CD4-positive, alpha-beta T cell (primary cell): ENCODE results near the gene ADGRG1. TPM values are rescaled to one million over a fixed set of nuclear protein-coding genes. Genes with fewer than 3 reads are reported as not detected.

Experiments used
- ATAC-seq: fragments of 200-7000 bp; cut with Tn5 transposase; one replicate; pipeline ENCODE4 v1.10.0; 2022; ENCODE audit warnings: mild to moderate bottlenecking; ENCODE audit not compliant: poor library complexity
- CTCF ChIA-PET: fragments of 350-600 bp; sonication (Branson Sonifier 250); formaldehyde crosslinking; loops from one replicate; lab custom pipeline; 2021; ENCODE audit warnings: antibody characterized with exemption, inconsistent platforms; lab: Charles Lee
- POLR2A ChIA-PET: fragments of 350-600 bp; sonication (Branson Sonifier 250); formaldehyde crosslinking; loops from one replicate; lab custom pipeline; 2021; ENCODE audit warnings: antibody characterized with exemption, inconsistent platforms; lab: Charles Lee
- DNase-seq, 14 experiments: peaks; one replicate each; pipeline ENCODE4 v3.0.0-alpha.2; 2013 to 2020; ENCODE audit warnings: mixed read lengths in 2 of 14
- H3K27ac ChIP-seq, 2 donors: one replicate each; pipeline versions ENCODE4 v1.5.1 to v1.7.0; 2013; ENCODE audit warnings: low read length in 2 of 2, low read depth in 1 of 2, mild to moderate bottlenecking in 1 of 2
- H3K27me3 ChIP-seq, 2 experiments: 1 replicate in 1 of 2; 2 replicates in 1 of 2; pipeline versions ENCODE4 v1.6.1 to v1.7.0; 2013; ENCODE audit warnings: low read length in 2 of 2, control low read depth in 1 of 2, mild to moderate bottlenecking in 1 of 2, moderate library complexity in 1 of 2; ENCODE audit not compliant: insufficient read depth in 2 of 2, control insufficient read depth in 1 of 2
- H3K36me3 ChIP-seq: one replicate; pipeline ENCODE4 v1.6.1; 2013; ENCODE audit warnings: low read length, control low read depth; ENCODE audit not compliant: insufficient read depth
- H3K4me1 ChIP-seq: one replicate; pipeline ENCODE4 v1.6.1; 2013; ENCODE audit warnings: low read length, control low read depth; ENCODE audit not compliant: insufficient read depth
- H3K4me3 ChIP-seq: one replicate; pipeline ENCODE4 v1.5.1; 2013; ENCODE audit warnings: mild to moderate bottlenecking, low read length, moderate library complexity
- H3K9me3 ChIP-seq, 2 experiments: 1 replicate in 1 of 2; 2 replicates in 1 of 2; pipeline versions ENCODE4 v1.6.1 to v1.7.0; 2013; ENCODE audit warnings: low read length in 2 of 2, mild to moderate bottlenecking in 2 of 2, control low read depth in 1 of 2, moderate library complexity in 1 of 2; ENCODE audit not compliant: control insufficient read depth in 1 of 2, insufficient read depth in 1 of 2
- H3K27ac Mint-ChIP-seq: one replicate; pipeline ENCODE4 v1.8.0; 2020; ENCODE audit warnings: mixed read lengths
- H3K27me3 Mint-ChIP-seq: one replicate; pipeline ENCODE4 v1.8.0; 2021; ENCODE audit warnings: mixed read lengths
- H3K36me3 Mint-ChIP-seq: one replicate; pipeline ENCODE4 v1.8.0; 2021; ENCODE audit warnings: low read depth, mixed read lengths
- H3K4me1 Mint-ChIP-seq: one replicate; pipeline ENCODE4 v1.8.0; 2021; ENCODE audit warnings: low read depth, mixed read lengths
- H3K4me3 Mint-ChIP-seq: one replicate; pipeline ENCODE4 v1.8.0; 2020; ENCODE audit warnings: mild to moderate bottlenecking, mixed read lengths
- H3K9me3 Mint-ChIP-seq: one replicate; pipeline ENCODE4 v1.8.0; 2020; ENCODE audit warnings: mixed read lengths
- CTCF ChIP-seq: fragments of 200-600 bp; IDR thresholded peaks from one replicate; pipeline ENCODE4 v1.8.0; 2022; ENCODE audit warnings: antibody characterized with exemption, mild to moderate bottlenecking
- intact Hi-C, 2 experiments: fragments of 100-400 bp; cut with DNase I in 1 of 2; cut with micrococcal nuclease in 1 of 2; formaldehyde crosslinking; loops; one replicate each; pipeline versions ENCODE4 v1.15.1 to v1.9.0; 2023 to 2025; cut with DNase I, micrococcal nuclease
- total RNA-seq, 174 experiments: library from RNA in 2 of 174; stranded (reverse) in 2 of 174; gene quantifications; one replicate each; pipeline ENCODE4 v1.2.3 and lab custom pipeline; 2021 to 2026

ADGRG1 gene
- total RNA-seq, 2 experiments from 2014 or later, result 1.8 to 2.3 TPM

GRCh38 chr16:57695680-57696069 lies 67.2 kb downstream of the ADGRG1 start:
- intact Hi-C loops, result no loop called here
- H3K27me3 ChIP-seq, result no peaks in the 10 kb centered on the region
- no peaks in the 10 kb centered on the region for H3K27me3 Mint-ChIP-seq
- H3K4me3 Mint-ChIP-seq, result no peak overlapping the region
- H3K9me3 Mint-ChIP-seq, result no peaks in the 10 kb centered on the region
- no peaks in the 10 kb centered on the region for H3K36me3 Mint-ChIP-seq
- ChIA-PET CTCF (no interaction called here), POLR2A (no interaction called here)
- H3K36me3 ChIP-seq, result no peaks in the 10 kb centered on the region
- H3K4me3 ChIP-seq, result no peak overlapping the region
- no peaks in the 10 kb centered on the region for H3K9me3 ChIP-seq
- peaks cover 5% of the 10 kb centered on the region for H3K4me1 Mint-ChIP-seq
- no peak overlapping the region for H3K27ac ChIP-seq
- ATAC-seq, result no peak
- no peak for TF ChIP-seq CTCF
- no peak overlapping the region for H3K27ac Mint-ChIP-seq
- H3K4me1 ChIP-seq, result peaks cover 5% of the 10 kb centered on the region
- no peak for DNase-seq

- POLR2A ChIA-PET, result no interaction called here
- CTCF ChIA-PET, result no interaction called here
- no peaks in the 10 kb centered on the region for H3K9me3 ChIP-seq
Observed at GRCh38 chr16:57696240-57696639, 67.8 kb downstream of the ADGRG1 start.

GRCh38 chr16:57697896-57698537 lies 69.6 kb downstream of the ADGRG1 start:
- no peaks in the 10 kb centered on the region for H3K27me3 Mint-ChIP-seq
- no peaks in the 10 kb centered on the region for H3K36me3 Mint-ChIP-seq
- Histone ChIP-seq H3K27me3 (no peaks in the 10 kb centered on the region), H3K27ac (no peak overlapping the region), H3K36me3 (no peaks in the 10 kb centered on the region), H3K4me1 (peaks cover 5% of the 10 kb centered on the region), H3K4me3 (no peak overlapping the region), H3K9me3 (no peaks in the 10 kb centered on the region)
- no peak for TF ChIP-seq CTCF
- no peak overlapping the region for H3K27ac Mint-ChIP-seq
- H3K4me3 Mint-ChIP-seq, result no peak overlapping the region
- POLR2A ChIA-PET, result no interaction called here
- ATAC-seq, result no peak
- H3K4me1 Mint-ChIP-seq, result peaks cover 5% of the 10 kb centered on the region
- CTCF ChIA-PET, result no interaction called here
- intact Hi-C loops, result no loop called here
- DNase-seq, result no peak
- H3K9me3 Mint-ChIP-seq, result no peaks in the 10 kb centered on the region

More at GRCh38 chr16:57696240-57696639, 67.8 kb downstream of the ADGRG1 start:
- no peak overlapping the region for H3K27ac Mint-ChIP-seq
- TF ChIP-seq CTCF, result no peak
- DNase-seq, result no peak
- Histone ChIP-seq H3K27me3 (no peaks in the 10 kb centered on the region), H3K27ac (no peak overlapping the region), H3K4me3 (no peak overlapping the region), H3K36me3 (no peaks in the 10 kb centered on the region), H3K4me1 (peaks cover 5% of the 10 kb centered on the region)
- no peaks in the 10 kb centered on the region for H3K9me3 Mint-ChIP-seq
- intact Hi-C loops, result no loop called here
- no peak overlapping the region for H3K4me3 Mint-ChIP-seq
- H3K36me3 Mint-ChIP-seq, result no peaks in the 10 kb centered on the region
- H3K27me3 Mint-ChIP-seq, result no peaks in the 10 kb centered on the region
- ATAC-seq, result no peak
- H3K4me1 Mint-ChIP-seq, result peaks cover 5% of the 10 kb centered on the region
